WTC11 (cell line): ENCODE data around the gene DUT. TPM values are rescaled to one million over a fixed set of nuclear protein-coding genes. Genes with fewer than 3 reads are reported as not detected.

Experiments
- ATAC-seq: fragments of 200-7000 bp; cut with Tn5 transposase; 2 replicates; pipeline ENCODE4 v1.10.0; 2021; ENCODE audit warnings: mild to moderate bottlenecking, moderate library complexity
- CTCF ChIA-PET: fragments of 300-600 bp; sonication (Branson Sonifier 250); formaldehyde crosslinking; loops from one replicate; lab custom pipeline; 2021; ENCODE audit warnings: antibody characterized with exemption; lab: Charles Lee
- POLR2A ChIA-PET: fragments of 350-600 bp; sonication (Branson Sonifier 250); formaldehyde crosslinking; loops from one replicate; lab custom pipeline; 2021; ENCODE audit warnings: antibody characterized with exemption; lab: Charles Lee
- DNase-seq: peaks from one replicate; pipeline ENCODE4 v3.0.0; 2021; ENCODE audit warnings: low spot score
- H3K27ac Mint-ChIP-seq: 2 replicates; pipeline ENCODE4 v1.8.0; 2021; ENCODE audit warnings: mixed read lengths
- H3K27me3 Mint-ChIP-seq: 2 replicates; pipeline ENCODE4 v1.8.0; 2021; ENCODE audit warnings: low read depth, mild to moderate bottlenecking, moderate library complexity, mixed read lengths
- H3K36me3 Mint-ChIP-seq: 2 replicates; pipeline ENCODE4 v1.8.0; 2021; ENCODE audit warnings: mixed read lengths
- H3K4me1 Mint-ChIP-seq: 2 replicates; pipeline ENCODE4 v1.8.0; 2022; ENCODE audit warnings: mixed read lengths
- H3K4me3 Mint-ChIP-seq: 2 replicates; pipeline ENCODE4 v1.8.0; 2021; ENCODE audit warnings: mild to moderate bottlenecking, moderate library complexity, mixed read lengths
- H3K9me3 Mint-ChIP-seq: 2 replicates; pipeline ENCODE4 v1.8.0; 2021; ENCODE audit warnings: mixed read lengths
- CREM ChIP-seq: sonication (generic); formaldehyde crosslinking; IDR thresholded peaks from 2 replicates; pipeline ENCODE4 v1.8.1; 2022; ENCODE audit warnings: mild to moderate bottlenecking, missing genetic modification reagents, moderate library complexity
- ETV6 ChIP-seq: sonication (generic); formaldehyde crosslinking; IDR thresholded peaks from 2 replicates; pipeline ENCODE4 v1.8.1; 2022; ENCODE audit warnings: mild to moderate bottlenecking, missing genetic modification reagents
- FOXP1 ChIP-seq: sonication (generic); formaldehyde crosslinking; IDR thresholded peaks from 2 replicates; pipeline ENCODE4 v1.8.0; 2022; ENCODE audit warnings: missing genetic modification reagents, mild to moderate bottlenecking, moderate library complexity, borderline replicate concordance
- GRHL2 ChIP-seq: fragments of 250-450 bp; sonication (Bioruptor Pico); IDR thresholded peaks from 2 replicates; pipeline ENCODE4 v1.8.0; 2022; ENCODE audit warnings: mild to moderate bottlenecking, moderate library complexity; ENCODE audit not compliant: insufficient replicate concordance, severe bottlenecking
- KAT7 ChIP-seq: sonication (generic); formaldehyde crosslinking; IDR thresholded peaks from 2 replicates; pipeline ENCODE4 v1.8.1; 2023; ENCODE audit warnings: missing genetic modification reagents, mild to moderate bottlenecking, borderline replicate concordance
- NFATC4 ChIP-seq: fragments of 250-450 bp; sonication (Bioruptor Pico); IDR thresholded peaks from 2 replicates; pipeline ENCODE4 v1.9.0; 2021; ENCODE audit warnings: mild to moderate bottlenecking
- SMAD4 ChIP-seq: sonication (generic); formaldehyde crosslinking; IDR thresholded peaks from 2 replicates; pipeline ENCODE4 v1.8.0; 2022; ENCODE audit warnings: mild to moderate bottlenecking, missing genetic modification reagents
- SOX15 ChIP-seq: fragments of 250-450 bp; sonication (Bioruptor Pico); IDR thresholded peaks from 2 replicates; pipeline ENCODE4 v1.9.0; 2021; ENCODE audit warnings: mild to moderate bottlenecking
- TCF7 ChIP-seq: sonication (generic); formaldehyde crosslinking; IDR thresholded peaks from 2 replicates; pipeline ENCODE4 v1.8.0; 2022; ENCODE audit warnings: mild to moderate bottlenecking, low read depth, missing genetic modification reagents, moderate library complexity
- ZNF121 ChIP-seq: sonication (generic); formaldehyde crosslinking; IDR thresholded peaks from 2 replicates; pipeline ENCODE4 v1.8.0; 2023; ENCODE audit warnings: missing genetic modification reagents
- ZNF219 ChIP-seq: sonication (generic); formaldehyde crosslinking; IDR thresholded peaks from 2 replicates; pipeline ENCODE4 v1.8.0; 2023; ENCODE audit warnings: missing genetic modification reagents, mild to moderate bottlenecking, borderline replicate concordance
- ZNF263 ChIP-seq: sonication (generic); formaldehyde crosslinking; IDR thresholded peaks from 2 replicates; pipeline ENCODE4 v1.8.1; 2022; ENCODE audit warnings: low read depth, mild to moderate bottlenecking, moderate library complexity, missing genetic modification reagents
- ZNF317 ChIP-seq: sonication (generic); formaldehyde crosslinking; IDR thresholded peaks from 2 replicates; pipeline ENCODE4 v1.8.1; 2023; ENCODE audit warnings: low read depth, mild to moderate bottlenecking, moderate library complexity, missing genetic modification reagents, borderline replicate concordance
- ZNF423 ChIP-seq: fragments of 250-450 bp; sonication (Bioruptor Pico); IDR thresholded peaks from 2 replicates; pipeline ENCODE4 v2.1.2; 2022; ENCODE audit warnings: mild to moderate bottlenecking, moderate library complexity
- total RNA-seq: library from RNA; stranded (reverse); gene quantifications from 3 replicates; pipeline ENCODE4 v1.2.3, GENCODE V29; 2021
- TF ChIP-seq, protein P1 (sequence below): fragments of 250-450 bp; sonication (Bioruptor Pico); IDR thresholded peaks from 2 replicates; pipeline ENCODE4 v1.9.0; 2021; ENCODE audit warnings: moderate library complexity, mild to moderate bottlenecking, inconsistent platforms, borderline replicate concordance
- TF ChIP-seq, protein P2 (sequence below): fragments of 250-450 bp; sonication (Bioruptor Pico); IDR thresholded peaks from 2 replicates; pipeline ENCODE4 v1.9.0; 2021; ENCODE audit warnings: mild to moderate bottlenecking
- TF ChIP-seq, protein P3 (sequence below): sonication (generic); formaldehyde crosslinking; IDR thresholded peaks from 2 replicates; pipeline ENCODE4 v1.8.1; 2022; ENCODE audit warnings: missing genetic modification reagents, borderline replicate concordance
- TF ChIP-seq, protein P4 (sequence below): fragments of 250-450 bp; sonication (Bioruptor Pico); IDR thresholded peaks from 2 replicates; pipeline ENCODE4 v1.8.0; 2021; ENCODE audit warnings: mild to moderate bottlenecking
- TF ChIP-seq, protein P5 (sequence below): fragments of 250-450 bp; sonication (Bioruptor Pico); IDR thresholded peaks from 2 replicates; pipeline ENCODE4 v2.1.2; 2022; ENCODE audit warnings: mild to moderate bottlenecking, moderate library complexity
- TF ChIP-seq, protein P6 (sequence below): sonication (generic); formaldehyde crosslinking; IDR thresholded peaks from 2 replicates; pipeline ENCODE4 v1.8.0; 2022; ENCODE audit warnings: mild to moderate bottlenecking, missing genetic modification reagents
- TF ChIP-seq, protein P7 (sequence below): sonication (generic); formaldehyde crosslinking; IDR thresholded peaks from 2 replicates; pipeline ENCODE4 v1.8.1; 2023; ENCODE audit warnings: mild to moderate bottlenecking, missing genetic modification reagents, borderline replicate concordance
- TF ChIP-seq, protein P8 (sequence below): sonication (generic); formaldehyde crosslinking; IDR thresholded peaks from 2 replicates; pipeline ENCODE4 v1.8.1; 2022; ENCODE audit warnings: mild to moderate bottlenecking, moderate library complexity, missing genetic modification reagents

The DUT gene
- total RNA-seq, 1 experiment from 2014 or later = 204 TPM

DNA sequence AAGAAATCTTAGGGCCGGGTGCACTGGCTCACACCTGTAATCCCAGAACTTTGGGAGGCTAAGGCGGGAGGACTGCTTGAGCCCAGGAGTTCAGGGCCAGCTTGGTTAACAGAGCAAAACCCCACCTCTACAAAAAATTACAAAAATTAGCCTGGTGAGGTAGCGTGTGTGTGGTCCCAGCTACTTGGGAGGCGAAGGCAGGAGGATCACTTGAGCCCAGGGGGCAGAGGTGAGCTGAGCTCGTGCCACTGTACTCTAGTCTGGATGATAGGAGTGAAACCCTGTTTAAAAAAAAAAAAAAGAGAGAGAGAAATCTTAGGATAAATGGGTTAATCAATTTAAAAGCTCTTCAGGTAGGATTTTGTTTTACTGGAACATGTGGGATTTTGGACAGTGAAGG, 31.2 kb upstream of the DUT start:
- peak; percentile 30 for DNase-seq
- Mint-ChIP-seq H3K9me3 (peaks cover 4% of the 10 kb centered on the region), H3K36me3 (no peaks in the 10 kb centered on the region), H3K27me3 (no peaks in the 10 kb centered on the region), H3K4me3 (peak overlapping the region; percentile 40), H3K27ac (peak overlapping the region; percentile 97), H3K4me1 (peaks cover 60% of the 10 kb centered on the region)
- POLR2A ChIA-PET = interaction anchor here (0.7 kb wide), 1 partner anchor 489 kb away, joined by 4 read pairs; no protein-coding TSS in a partner anchor
- peak; percentile 60 for ATAC-seq
- TF ChIP-seq ZNF219 (CRISPR knock-in tag) = no peak
- TF ChIP-seq, protein P1, sequence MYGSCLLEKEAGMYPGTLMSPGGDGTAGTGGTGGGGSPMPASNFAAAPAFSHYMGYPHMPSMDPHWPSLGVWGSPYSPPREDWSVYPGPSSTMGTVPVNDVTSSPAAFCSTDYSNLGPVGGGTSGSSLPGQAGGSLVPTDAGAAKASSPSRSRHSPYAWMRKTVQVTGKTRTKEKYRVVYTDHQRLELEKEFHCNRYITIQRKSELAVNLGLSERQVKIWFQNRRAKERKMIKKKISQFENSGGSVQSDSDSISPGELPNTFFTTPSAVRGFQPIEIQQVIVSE = no peak
- TF ChIP-seq CREM (CRISPR knock-in tag) = no peak
- no peak for TF ChIP-seq GRHL2 (CRISPR knock-in tag)
- TF ChIP-seq ZNF263 (CRISPR knock-in tag) = no peak
- TF ChIP-seq SOX15 (CRISPR knock-in tag) = no peak
- no peak for TF ChIP-seq FOXP1 (CRISPR knock-in tag)
- TF ChIP-seq, protein P2, sequence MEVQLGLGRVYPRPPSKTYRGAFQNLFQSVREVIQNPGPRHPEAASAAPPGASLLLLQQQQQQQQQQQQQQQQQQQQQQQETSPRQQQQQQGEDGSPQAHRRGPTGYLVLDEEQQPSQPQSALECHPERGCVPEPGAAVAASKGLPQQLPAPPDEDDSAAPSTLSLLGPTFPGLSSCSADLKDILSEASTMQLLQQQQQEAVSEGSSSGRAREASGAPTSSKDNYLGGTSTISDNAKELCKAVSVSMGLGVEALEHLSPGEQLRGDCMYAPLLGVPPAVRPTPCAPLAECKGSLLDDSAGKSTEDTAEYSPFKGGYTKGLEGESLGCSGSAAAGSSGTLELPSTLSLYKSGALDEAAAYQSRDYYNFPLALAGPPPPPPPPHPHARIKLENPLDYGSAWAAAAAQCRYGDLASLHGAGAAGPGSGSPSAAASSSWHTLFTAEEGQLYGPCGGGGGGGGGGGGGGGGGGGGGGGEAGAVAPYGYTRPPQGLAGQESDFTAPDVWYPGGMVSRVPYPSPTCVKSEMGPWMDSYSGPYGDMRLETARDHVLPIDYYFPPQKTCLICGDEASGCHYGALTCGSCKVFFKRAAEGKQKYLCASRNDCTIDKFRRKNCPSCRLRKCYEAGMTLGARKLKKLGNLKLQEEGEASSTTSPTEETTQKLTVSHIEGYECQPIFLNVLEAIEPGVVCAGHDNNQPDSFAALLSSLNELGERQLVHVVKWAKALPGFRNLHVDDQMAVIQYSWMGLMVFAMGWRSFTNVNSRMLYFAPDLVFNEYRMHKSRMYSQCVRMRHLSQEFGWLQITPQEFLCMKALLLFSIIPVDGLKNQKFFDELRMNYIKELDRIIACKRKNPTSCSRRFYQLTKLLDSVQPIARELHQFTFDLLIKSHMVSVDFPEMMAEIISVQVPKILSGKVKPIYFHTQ (CRISPR knock-in tag) = no peak
- no peak for TF ChIP-seq KAT7 (CRISPR knock-in tag)
- TF ChIP-seq TCF7 (CRISPR knock-in tag) = no peak
- CTCF ChIA-PET = interaction anchor here (0.7 to 2.5 kb wide), 11 partner anchors 8 to 215 kb away, joined by 3 to 15 read pairs (median 4); partner anchors contain the start of gene DUT

DNA sequence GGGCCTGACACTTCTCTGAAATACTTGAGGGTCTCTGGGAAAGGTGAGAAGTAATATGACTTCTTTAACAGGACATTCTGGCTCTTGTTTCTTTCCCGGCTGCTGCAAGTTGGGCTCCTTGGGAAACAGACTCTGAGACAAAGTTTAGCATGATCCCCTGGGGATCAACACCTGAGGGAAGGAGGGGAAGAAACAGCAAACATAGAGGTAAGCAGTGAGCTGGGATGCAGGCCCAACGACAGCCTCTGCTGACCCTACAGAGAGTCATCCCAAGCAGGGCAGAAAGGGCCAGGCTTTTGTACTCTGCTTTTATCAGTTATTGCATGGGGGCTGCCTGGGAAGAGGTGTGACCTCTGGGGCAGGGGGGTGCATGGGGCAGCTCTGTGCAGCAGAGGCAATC, 26.8 kb upstream of the DUT start:
- Mint-ChIP-seq H3K36me3 (no peaks in the 10 kb centered on the region), H3K27ac (peak overlapping the region; percentile 88), H3K9me3 (no peaks in the 10 kb centered on the region; the same call in 1 of the 2 replicates), H3K4me3 (no peak overlapping the region), H3K27me3 (no peaks in the 10 kb centered on the region), H3K4me1 (peaks cover 66% of the 10 kb centered on the region)
- POLR2A ChIA-PET = no interaction called here
- ATAC-seq (peak; percentile 52), DNase-seq (no peak)
- CTCF ChIA-PET = interaction anchor here (0.8 to 1.2 kb wide), 2 partner anchors 27 to 49 kb away, joined by 3 read pairs; partner anchors contain the start of gene DUT
- TF ChIP-seq, protein P3, sequence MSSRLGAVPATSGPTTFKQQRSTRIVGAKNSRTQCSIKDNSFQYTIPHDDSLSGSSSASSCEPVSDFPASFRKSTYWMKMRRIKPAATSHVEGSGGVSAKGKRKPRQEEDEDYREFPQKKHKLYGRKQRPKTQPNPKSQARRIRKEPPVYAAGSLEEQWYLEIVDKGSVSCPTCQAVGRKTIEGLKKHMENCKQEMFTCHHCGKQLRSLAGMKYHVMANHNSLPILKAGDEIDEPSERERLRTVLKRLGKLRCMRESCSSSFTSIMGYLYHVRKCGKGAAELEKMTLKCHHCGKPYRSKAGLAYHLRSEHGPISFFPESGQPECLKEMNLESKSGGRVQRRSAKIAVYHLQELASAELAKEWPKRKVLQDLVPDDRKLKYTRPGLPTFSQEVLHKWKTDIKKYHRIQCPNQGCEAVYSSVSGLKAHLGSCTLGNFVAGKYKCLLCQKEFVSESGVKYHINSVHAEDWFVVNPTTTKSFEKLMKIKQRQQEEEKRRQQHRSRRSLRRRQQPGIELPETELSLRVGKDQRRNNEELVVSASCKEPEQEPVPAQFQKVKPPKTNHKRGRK = no peak
- TF ChIP-seq, protein P4, sequence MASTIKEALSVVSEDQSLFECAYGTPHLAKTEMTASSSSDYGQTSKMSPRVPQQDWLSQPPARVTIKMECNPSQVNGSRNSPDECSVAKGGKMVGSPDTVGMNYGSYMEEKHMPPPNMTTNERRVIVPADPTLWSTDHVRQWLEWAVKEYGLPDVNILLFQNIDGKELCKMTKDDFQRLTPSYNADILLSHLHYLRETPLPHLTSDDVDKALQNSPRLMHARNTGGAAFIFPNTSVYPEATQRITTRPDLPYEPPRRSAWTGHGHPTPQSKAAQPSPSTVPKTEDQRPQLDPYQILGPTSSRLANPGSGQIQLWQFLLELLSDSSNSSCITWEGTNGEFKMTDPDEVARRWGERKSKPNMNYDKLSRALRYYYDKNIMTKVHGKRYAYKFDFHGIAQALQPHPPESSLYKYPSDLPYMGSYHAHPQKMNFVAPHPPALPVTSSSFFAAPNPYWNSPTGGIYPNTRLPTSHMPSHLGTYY = no peak
- TF ChIP-seq, protein P5, sequence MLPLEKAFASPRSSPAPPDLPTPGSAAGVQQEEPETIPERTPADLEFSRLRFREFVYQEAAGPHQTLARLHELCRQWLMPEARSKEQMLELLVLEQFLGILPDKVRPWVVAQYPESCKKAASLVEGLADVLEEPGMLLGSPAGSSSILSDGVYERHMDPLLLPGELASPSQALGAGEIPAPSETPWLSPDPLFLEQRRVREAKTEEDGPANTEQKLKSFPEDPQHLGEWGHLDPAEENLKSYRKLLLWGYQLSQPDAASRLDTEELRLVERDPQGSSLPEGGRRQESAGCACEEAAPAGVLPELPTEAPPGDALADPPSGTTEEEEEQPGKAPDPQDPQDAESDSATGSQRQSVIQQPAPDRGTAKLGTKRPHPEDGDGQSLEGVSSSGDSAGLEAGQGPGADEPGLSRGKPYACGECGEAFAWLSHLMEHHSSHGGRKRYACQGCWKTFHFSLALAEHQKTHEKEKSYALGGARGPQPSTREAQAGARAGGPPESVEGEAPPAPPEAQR (CRISPR knock-in tag) = no peak
- no peak for TF ChIP-seq ETV6
- TF ChIP-seq ZNF121 (CRISPR knock-in tag) = no peak
- no peak for TF ChIP-seq SMAD4
- TF ChIP-seq, protein P6, sequence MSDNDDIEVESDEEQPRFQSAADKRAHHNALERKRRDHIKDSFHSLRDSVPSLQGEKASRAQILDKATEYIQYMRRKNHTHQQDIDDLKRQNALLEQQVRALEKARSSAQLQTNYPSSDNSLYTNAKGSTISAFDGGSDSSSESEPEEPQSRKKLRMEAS = no peak
- TF ChIP-seq GRHL2 (CRISPR knock-in tag) = no peak
- no peak for TF ChIP-seq NFATC4 (CRISPR knock-in tag)
- TF ChIP-seq, protein P7, sequence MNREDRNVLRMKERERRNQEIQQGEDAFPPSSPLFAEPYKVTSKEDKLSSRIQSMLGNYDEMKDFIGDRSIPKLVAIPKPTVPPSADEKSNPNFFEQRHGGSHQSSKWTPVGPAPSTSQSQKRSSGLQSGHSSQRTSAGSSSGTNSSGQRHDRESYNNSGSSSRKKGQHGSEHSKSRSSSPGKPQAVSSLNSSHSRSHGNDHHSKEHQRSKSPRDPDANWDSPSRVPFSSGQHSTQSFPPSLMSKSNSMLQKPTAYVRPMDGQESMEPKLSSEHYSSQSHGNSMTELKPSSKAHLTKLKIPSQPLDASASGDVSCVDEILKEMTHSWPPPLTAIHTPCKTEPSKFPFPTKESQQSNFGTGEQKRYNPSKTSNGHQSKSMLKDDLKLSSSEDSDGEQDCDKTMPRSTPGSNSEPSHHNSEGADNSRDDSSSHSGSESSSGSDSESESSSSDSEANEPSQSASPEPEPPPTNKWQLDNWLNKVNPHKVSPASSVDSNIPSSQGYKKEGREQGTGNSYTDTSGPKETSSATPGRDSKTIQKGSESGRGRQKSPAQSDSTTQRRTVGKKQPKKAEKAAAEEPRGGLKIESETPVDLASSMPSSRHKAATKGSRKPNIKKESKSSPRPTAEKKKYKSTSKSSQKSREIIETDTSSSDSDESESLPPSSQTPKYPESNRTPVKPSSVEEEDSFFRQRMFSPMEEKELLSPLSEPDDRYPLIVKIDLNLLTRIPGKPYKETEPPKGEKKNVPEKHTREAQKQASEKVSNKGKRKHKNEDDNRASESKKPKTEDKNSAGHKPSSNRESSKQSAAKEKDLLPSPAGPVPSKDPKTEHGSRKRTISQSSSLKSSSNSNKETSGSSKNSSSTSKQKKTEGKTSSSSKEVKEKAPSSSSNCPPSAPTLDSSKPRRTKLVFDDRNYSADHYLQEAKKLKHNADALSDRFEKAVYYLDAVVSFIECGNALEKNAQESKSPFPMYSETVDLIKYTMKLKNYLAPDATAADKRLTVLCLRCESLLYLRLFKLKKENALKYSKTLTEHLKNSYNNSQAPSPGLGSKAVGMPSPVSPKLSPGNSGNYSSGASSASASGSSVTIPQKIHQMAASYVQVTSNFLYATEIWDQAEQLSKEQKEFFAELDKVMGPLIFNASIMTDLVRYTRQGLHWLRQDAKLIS (CRISPR knock-in tag) = no peak
- no peak for TF ChIP-seq ZNF423 (CRISPR knock-in tag)
- TF ChIP-seq, protein P8, sequence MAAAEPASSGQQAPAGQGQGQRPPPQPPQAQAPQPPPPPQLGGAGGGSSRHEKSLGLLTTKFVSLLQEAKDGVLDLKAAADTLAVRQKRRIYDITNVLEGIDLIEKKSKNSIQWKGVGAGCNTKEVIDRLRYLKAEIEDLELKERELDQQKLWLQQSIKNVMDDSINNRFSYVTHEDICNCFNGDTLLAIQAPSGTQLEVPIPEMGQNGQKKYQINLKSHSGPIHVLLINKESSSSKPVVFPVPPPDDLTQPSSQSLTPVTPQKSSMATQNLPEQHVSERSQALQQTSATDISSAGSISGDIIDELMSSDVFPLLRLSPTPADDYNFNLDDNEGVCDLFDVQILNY (CRISPR knock-in tag) = no peak
- no peak for TF ChIP-seq ZNF317
